NCI-H1694 (cell line): Measurements from ENCODE around the gene ECEL1.
"Not testable (repeated sequence)": the region's sequence is repeated elsewhere in the genome, so short reads cannot be mapped to it uniquely, and the experiment has no call there.

Experiments
- DNase-seq: peaks from one replicate; lab custom pipeline; 2025; lab: John Stamatoyannopoulos, UW

Gene ECEL1

GRCh38 chr2:232458661-232459418, 28.8 kb downstream of the ECEL1 start:
- DNase-seq = no peak

DNA sequence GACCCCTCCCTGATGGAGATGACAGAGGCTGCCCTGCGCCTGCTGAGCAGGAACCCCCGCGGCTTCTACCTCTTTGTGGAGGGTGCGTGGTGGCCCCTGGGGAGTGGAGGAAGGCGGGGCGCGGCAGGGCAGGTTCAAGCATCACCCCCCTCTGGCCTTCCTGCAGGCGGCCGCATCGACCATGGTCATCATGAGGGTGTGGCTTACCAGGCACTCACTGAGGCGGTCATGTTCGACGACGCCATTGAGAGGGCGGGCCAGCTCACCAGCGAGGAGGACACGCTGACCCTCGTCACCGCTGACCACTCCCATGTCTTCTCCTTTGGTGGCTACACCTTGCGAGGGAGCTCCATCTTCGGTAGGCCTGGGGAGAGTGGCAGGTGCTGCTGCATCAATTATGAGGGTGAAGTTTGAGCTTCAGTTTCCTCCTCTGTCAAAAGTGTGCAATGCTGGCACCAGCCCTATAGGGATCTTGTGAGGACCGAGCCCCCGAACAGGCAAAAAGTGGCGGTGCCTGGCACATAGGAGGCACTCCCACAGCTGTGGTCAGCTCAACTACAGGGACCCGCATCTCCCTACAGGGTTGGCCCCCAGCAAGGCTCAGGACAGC, 29.5 kb downstream of the ECEL1 start:
- DNase-seq = no peak

DNA sequence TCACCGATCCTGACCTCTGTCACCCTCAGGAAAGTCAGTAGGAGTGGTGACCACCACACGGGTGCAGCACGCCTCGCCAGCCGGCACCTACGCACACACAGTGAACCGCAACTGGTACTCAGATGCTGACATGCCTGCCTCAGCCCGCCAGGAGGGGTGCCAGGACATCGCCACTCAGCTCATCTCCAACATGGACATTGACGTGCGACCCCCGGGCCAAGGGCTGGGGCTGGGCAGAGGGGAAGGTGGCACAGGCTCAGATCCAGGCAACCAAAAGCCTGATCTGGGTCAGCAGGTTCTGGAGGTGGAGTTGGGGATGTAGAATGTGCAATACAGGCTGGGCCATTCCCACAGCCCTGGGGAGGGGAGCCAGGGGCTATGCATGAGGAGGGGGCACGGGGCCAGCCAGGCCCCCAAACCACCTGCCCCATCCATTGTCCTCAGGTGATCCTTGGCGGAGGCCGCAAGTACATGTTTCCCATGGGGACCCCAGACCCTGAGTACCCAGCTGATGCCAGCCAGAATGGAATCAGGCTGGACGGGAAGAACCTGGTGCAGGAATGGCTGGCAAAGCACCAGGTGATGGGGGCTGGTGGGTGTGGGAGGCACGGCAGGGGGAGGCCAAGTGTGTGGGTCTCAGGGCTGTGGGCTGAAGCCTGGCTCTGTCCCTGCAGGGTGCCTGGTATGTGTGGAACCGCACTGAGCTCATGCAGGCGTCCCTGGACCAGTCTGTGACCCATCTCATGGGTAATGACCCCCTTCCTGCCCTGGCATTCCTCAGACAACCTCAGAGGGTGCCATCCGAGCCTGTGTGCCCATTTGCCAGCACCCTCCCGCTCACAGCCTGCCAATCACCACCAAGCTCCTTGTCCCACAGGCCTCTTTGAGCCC, 30.3 kb downstream of the ECEL1 start:
- no peak for DNase-seq

- DNase-seq = no peak
Measured at GRCh38 chr2:232456296-232457120, 31.1 kb downstream of the ECEL1 start.

DNA sequence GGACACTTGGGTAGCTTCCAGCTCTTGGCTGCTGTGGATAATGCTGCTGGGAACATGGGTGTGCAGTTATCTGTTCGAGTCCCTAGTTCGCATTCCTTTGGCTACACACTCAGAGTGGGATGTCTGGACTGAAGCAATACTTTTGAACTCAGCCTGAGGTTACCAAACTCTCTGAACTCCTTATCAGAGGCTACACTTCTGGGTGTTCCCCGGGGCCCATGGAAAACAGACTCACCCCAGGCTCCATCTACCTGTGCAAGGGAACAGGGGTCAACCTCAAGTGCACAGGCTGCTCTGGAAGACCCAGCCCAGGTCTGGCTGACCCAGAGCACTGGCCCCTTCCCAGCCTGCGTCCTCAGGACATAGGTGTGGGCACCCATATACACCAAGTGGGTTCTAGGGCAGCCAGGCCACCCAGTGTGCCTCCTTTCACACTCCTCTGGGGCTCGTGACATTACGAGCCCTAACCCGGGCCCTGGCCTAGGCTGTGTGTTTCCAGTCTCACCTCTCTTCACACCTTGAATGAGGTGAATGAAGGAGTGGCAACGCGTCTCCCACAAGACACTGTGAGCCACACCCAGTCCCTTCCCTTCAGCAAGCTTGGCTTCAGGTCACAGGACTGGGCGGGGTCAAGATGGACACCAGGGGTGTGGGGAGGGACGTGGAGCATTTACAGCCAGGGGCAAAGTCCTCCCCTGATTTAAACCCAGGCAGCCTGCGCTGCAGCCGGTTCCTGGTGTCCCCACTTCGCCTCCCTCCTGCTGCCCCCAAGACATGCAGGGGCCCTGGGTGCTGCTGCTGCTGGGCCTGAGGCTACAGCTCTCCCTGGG, 32.0 kb downstream of the ECEL1 start, which contains the start of gene ALPI:
Gene ALPI, plus strand, starts transcription at position 728 of the 830 bp plus-strand sequence. Its CDS starts 47 bp downstream, at position 775.
- DNase-seq = no peak

GRCh38 chr2:232454630-232455029, 33.0 kb downstream of the ECEL1 start:
- no peak for DNase-seq

GRCh38 chr2:232451645-232452044, 36.0 kb downstream of the ECEL1 start:
- DNase-seq = not testable (repeated sequence)

- no peak for DNase-seq
Measured at GRCh38 chr2:232449964-232450363, 37.7 kb downstream of the ECEL1 start.

DNA sequence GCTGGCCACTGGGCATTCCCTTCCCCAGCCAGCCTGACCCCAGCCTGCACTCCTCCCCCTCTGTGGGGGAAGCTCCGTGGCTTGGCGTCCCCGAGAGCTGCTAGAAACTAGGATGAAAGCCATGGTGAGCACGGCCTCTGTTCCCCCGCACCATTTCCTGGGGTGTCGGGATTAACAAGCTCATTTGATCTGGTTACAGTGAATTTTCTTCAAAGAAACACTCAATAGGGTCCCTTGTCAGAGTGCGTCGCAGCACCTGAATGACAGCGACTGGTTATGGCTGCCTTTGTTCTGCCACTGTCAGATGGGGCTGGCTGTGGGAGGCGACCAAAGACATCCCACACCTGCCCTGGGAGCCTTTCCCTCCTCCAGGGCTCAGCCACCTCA, 39.3 kb downstream of the ECEL1 start:
- no peak for DNase-seq

- DNase-seq = no peak
Measured at GRCh38 chr2:232447638-232448303, 39.9 kb downstream of the ECEL1 start.

- DNase-seq = no peak
Measured at GRCh38 chr2:232447091-232447620, 40.5 kb downstream of the ECEL1 start.

GRCh38 chr2:232446266-232446777, 41.3 kb downstream of the ECEL1 start:
- not testable (repeated sequence) for DNase-seq

GRCh38 chr2:232445149-232445885, 42.3 kb downstream of the ECEL1 start:
- DNase-seq = not testable (repeated sequence)

DNA sequence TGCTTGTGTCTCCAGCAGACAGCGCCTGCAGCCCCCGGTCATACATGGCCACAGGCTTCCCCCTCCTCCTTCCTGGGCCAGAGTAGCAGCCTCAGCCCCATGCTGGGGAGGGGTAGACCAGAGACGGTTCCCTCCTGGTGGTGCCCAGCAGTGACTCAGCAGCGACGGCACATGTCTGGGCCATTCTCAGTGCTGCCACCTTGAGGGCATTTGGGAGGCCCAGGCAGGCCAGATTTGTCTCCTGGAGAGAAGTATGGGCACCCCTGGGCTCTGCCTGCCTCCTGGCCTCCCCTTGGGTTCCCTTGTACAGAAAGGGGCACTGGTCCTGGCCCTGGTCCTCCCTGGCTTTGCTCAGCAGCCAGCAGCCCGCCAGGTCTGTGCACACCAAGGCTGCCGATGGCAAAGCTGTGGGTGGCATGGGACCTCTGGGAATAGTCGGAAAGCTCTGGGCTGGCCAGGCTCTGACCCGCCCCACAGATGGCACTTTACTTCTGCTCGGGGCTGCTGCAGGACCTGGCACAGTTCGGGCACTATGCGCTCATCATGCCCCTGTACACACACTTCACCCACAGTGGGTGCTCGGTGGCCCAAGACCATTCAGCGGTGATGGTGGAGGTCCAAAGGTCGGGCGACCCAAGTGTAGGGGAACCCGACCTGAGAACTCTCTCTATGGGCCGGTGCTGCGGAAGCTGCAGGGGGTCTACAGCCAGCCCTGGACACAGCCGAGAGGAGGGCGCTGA, 43.1 kb downstream of the ECEL1 start:
- peak; percentile 41 for DNase-seq

GRCh38 chr2:232443669-232444408, 43.8 kb downstream of the ECEL1 start:
- not testable (repeated sequence) for DNase-seq

DNA sequence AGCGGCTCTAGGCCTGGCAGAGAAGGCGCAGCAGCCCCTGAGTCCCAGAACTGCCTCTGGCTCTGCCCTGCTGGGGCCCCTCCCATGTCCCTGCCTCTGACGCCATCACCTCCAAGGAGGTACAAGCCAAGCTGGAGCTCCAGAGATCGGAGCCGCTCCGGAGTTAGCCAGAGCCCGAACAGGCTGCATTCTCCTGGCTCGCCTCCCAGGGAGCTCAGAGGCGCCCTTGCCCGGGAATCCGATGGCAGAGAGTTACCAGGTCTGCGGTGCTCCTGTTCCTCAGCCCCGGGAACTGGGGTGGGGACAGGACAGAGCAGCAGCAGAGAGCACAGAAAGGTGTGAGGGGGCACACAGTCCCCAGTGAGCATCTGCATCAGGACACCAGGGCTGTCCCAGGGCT, 44.6 kb downstream of the ECEL1 start:
- not testable (repeated sequence) for DNase-seq

DNA sequence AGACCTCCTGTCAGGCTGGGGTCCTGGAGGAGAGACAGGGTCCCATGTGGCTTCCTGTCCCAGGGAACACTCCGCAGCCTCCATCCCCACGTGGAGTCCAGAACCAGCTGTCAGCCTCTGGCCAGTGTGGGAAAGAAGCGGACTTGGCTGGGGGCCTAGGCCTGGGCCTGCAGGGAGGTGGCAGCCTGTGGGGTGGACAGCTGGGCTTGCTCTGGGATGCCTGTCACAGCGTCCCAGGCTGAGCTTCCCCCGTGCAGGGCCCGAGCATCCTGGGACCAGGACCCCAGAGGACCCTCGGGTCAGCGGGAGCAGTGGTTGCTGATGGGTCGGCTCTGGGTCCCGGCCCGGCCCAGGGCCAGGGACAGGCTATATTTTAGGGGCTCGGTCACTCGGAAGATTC, 45.2 kb downstream of the ECEL1 start:
- not testable (repeated sequence) for DNase-seq
